ENCODE data around the gene ZNF74. TPM values are rescaled to one million over a fixed set of nuclear protein-coding genes. Genes with fewer than 3 reads are reported as not detected.
A peak's percentile ranks its signal among the peaks of the same experiment; 100 is the strongest.

ZNF74 gene
- total RNA-seq, 1 donor from 2014 or later = 12.3 TPM

GRCh38 chr22:20441631-20442484 lies 47.9 kb downstream of the ZNF74 start:
- Histone ChIP-seq H3K4me1 (peaks cover 21% of the 10 kb centered on the region), H3K27ac (no peak overlapping the region), H3K27me3 (ENCODE audit: low read depth) (peaks cover 5% of the 10 kb centered on the region), H3K36me3 (peaks cover 48% of the 10 kb centered on the region), H3K9me3 (no peaks in the 10 kb centered on the region), H3K4me3 (no peak overlapping the region)
- DNase-seq = peak; percentile 30
- no peak for TF ChIP-seq CTCF (IDR thresholded peaks at IDR 0.05)
- intact Hi-C loops (cut with DNase I) = no loop called here
- no peak for ATAC-seq

GRCh38 chr22:20442485-20443284 lies 48.7 kb downstream of the ZNF74 start:
- peaks cover 5% of the 10 kb centered on the region for H3K27me3 ChIP-seq (ENCODE audit: low read depth)
- no peak for ATAC-seq
- intact Hi-C loops (cut with DNase I) = no loop called here
- H3K9me3 ChIP-seq = no peaks in the 10 kb centered on the region
- H3K4me1 ChIP-seq = peaks cover 16% of the 10 kb centered on the region
- H3K27ac ChIP-seq = no peak overlapping the region
- peaks cover 48% of the 10 kb centered on the region for H3K36me3 ChIP-seq
- TF ChIP-seq CTCF (IDR thresholded peaks at IDR 0.05) = no peak
- peak; percentile 24 for DNase-seq
- H3K4me3 ChIP-seq = no peak overlapping the region

GRCh38 chr22:20444325-20444724 lies 50.4 kb downstream of the ZNF74 start:
- H3K4me1 ChIP-seq = peaks cover 2% of the 10 kb centered on the region
- ATAC-seq (no peak), DNase-seq (peak; percentile 11)
- no peaks in the 10 kb centered on the region for H3K9me3 ChIP-seq
- peaks cover 48% of the 10 kb centered on the region for H3K36me3 ChIP-seq
- H3K27ac ChIP-seq = no peak overlapping the region
- no peak overlapping the region for H3K4me3 ChIP-seq
- no peak for TF ChIP-seq CTCF (IDR thresholded peaks at IDR 0.05)
- H3K27me3 ChIP-seq (ENCODE audit: low read depth) = no peaks in the 10 kb centered on the region
- intact Hi-C loops (cut with DNase I) = no loop called here

GRCh38 chr22:20446383-20446970 lies 52.5 kb downstream of the ZNF74 start:
- no peaks in the 10 kb centered on the region for H3K27me3 ChIP-seq (ENCODE audit: low read depth)

More at GRCh38 chr22:20446383-20446970, 52.5 kb downstream of the ZNF74 start:
- no peak overlapping the region for H3K27ac ChIP-seq
- no peaks in the 10 kb centered on the region for H3K4me1 ChIP-seq
- H3K36me3 ChIP-seq = peaks cover 56% of the 10 kb centered on the region
- H3K9me3 ChIP-seq = no peaks in the 10 kb centered on the region
- intact Hi-C loops (cut with DNase I) = no loop called here
- DNase-seq (peak; percentile 17), ATAC-seq (no peak)
- no peak for TF ChIP-seq CTCF (IDR thresholded peaks at IDR 0.05)
- no peak overlapping the region for H3K4me3 ChIP-seq
